ENCODE data around the gene COL19A1.

The COL19A1 gene

DNA sequence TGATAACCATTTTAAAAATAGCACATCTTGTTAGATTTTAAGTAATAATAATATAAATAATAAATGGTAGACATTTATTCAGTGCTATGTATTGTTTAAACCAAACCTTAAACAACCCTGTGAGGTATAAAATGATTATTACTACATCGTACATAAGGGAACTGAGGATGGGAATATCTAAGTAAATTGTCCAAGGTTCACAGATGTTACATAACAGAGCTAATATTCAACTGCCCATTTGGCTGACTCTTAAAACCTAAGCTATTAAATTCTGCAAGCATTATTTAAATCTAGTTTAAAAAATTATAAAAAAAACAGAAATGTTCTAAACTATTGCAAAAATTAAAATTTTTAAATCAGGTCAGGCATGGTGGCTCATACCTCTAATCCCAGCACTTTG lies 175.1 kb downstream of the COL19A1 start:
- in situ Hi-C loops (cut with MboI; ENCODE audit: low sequenced_read_pairs) = no loop called here

DNA sequence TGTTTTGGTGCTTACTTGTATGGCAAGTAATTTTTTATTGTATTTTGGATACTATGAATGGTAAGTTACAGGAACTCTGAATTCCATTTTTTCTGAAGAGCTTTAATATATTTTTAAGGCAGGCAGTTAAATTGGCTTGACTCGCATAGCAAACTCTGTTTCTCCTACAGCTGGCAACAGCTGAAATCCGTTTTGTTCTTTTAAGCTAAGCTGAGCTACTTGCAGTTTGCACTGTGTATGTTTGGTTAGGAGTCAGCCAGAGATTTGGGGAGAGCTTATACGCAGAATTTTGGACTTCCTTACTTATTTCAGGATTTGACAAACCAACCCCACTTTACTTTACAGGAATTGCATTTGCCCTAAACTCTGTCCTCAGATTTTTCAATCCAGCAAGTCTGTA lies 179.1 kb downstream of the COL19A1 start:
- in situ Hi-C loops (cut with MboI; ENCODE audit: low sequenced_read_pairs) = no loop called here

DNA sequence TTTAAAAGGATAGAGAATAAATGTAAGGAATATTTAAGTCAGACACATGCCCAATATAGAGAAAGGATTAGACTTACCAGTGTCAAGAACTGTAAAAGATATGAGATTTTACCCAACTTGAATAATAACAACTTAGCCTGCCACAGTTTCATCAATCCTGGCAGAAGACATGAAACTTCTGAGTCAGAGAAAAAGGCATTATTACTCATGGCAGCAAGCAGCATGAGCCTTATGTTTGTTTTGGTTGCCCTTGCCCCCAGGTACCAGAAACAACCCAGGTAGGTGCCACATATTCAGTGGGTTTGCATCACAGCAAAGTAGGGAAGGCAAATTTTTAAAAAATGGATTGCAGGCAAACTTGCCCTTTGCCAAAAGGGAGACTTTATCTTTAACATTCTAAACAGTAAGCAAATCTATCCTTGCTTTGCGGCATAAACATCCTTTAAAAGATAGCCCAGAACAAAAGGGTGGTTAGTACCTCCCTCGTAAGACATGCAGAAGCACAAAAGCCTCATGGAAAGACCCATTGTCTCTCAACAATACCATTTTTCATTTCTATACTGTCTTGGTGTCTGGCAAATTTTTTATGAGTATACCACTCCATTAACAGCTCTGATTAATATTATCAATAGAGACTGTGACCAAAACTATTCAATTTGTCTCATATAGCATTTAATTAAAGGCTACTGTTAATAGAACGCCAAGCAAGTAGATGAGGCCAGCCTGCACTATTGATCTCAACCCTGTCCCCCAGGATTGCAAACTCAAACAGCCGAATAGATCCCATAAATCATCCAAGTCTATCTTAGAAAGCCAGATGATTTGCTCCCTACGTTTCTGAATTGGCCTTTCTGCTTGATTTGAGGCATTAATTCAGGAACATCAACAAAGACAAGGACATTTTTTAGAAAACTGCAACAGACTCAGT lies 185.1 kb downstream of the COL19A1 start:
- in situ Hi-C loops (cut with MboI; ENCODE audit: low sequenced_read_pairs) = no loop called here

DNA sequence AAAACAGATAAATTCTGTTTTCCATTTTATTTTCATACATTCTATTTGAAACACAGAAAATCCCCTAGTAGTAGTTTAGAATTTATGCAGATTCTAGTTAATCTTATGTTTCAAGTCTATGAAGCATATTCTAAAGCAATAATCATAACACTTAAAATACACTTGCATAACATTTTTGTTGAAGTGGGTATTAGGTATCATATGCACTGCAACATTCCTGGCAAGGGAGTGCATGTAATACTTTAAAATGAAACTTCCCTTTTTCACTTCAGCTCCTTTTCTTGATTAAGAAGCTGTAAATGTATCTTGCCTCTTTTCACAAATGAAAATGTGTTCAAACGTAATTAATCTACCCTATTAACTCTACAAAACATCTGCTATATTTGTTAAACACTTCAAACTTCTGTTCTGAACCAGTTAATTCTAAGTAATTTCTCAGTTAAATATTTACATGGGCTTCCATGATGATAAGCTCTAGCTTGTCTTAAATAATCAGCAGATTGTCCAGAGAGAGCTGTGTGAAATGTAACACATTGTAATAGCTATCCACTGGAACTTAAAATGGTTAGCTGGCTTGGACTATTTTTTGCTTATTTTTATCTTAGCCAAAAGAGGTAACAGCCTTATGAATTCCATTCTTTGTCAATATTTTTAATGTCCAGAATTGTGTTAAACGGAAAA lies 192.8 kb downstream of the COL19A1 start:
- in situ Hi-C loops (cut with MboI; ENCODE audit: low sequenced_read_pairs) = no loop called here

DNA sequence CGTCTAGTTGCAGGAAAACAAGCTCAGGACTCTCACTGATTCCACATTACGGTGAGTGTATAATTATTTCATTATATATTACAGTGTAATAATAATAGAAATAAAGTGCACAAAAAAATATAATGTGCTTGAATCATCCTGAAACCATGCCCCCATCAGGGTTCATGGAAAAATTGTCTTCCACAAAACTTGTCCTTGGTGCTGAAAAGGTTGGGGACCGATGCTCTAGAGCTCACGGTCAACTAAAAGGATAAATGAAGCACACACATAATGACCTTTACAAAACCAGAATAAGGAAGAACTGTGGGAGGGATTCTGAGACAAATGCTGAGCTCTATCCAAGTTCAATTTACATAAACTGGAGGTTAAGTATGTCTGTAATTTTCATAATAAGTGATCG lies 194.3 kb downstream of the COL19A1 start:
- in situ Hi-C loops (cut with MboI; ENCODE audit: low sequenced_read_pairs) = no loop called here

DNA sequence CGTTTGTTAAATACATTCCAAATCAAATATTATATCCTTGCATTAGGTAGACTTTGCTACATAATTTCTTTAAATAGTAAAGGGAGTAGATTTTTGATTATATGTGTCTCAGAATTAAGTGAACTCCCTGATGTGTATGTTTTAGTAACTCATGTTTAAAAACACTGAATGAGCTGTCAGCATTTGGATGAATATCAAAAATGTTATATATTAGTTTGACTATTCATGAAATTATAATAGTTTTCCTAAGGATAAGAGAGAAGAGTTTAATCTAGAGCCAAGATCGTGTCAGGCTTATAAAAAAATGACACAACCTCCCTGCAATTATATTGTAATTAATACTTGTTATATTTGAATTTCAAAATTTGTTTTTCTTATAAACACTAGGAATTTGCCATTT lies 195.2 kb downstream of the COL19A1 start:
- in situ Hi-C loops (cut with MboI; ENCODE audit: low sequenced_read_pairs) = no loop called here

DNA sequence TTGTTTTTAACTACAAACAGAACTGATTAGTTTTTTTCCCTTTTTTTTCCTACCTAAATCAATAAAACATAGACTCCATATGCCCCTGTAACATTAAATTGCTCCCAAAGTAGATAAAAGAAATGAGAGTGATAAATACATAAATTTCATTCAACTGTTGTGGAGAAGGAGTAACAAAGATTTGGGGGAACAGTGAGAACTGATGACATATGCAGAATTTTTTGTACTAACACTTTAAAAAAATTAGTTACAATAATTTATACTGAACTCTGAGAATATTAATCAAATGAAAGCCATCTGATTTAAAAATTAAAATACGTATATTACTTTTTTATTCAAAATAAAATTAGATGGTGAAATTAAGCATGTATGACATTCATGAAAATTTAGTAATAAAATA lies 195.7 kb downstream of the COL19A1 start:
- in situ Hi-C loops (cut with MboI; ENCODE audit: low sequenced_read_pairs) = no loop called here

DNA sequence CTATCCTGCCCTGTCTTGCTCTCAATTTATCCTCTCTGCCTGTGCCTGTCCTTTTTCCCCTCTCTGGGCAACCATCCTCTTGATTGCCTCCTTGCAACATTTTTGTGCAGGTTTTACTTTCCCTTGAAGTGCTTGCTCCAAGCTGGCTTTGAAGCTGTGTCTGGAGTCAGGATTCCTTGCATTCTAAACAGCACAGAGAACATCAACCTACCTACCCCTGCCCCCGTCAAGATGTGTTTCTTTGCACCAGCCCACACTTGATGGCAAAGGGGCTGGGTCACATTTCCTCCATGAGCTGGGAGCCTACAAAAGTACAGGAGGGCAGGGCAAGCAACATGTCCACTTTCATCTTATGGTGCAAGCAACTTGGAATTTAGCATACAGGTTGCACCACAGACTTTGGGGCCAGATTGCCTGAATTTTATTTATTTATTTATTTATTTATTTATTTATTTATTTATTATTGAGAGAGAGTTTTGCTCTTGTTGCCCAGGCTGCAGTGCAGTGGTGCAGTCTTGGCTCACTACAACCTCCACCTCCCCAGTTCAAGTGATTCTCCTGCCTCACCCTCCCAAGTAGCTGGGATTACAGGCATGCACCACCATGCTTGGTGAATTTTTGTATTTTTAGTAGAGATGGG lies 206.3 kb downstream of the COL19A1 start:
- in situ Hi-C loops (cut with MboI; ENCODE audit: low sequenced_read_pairs) = no loop called here

DNA sequence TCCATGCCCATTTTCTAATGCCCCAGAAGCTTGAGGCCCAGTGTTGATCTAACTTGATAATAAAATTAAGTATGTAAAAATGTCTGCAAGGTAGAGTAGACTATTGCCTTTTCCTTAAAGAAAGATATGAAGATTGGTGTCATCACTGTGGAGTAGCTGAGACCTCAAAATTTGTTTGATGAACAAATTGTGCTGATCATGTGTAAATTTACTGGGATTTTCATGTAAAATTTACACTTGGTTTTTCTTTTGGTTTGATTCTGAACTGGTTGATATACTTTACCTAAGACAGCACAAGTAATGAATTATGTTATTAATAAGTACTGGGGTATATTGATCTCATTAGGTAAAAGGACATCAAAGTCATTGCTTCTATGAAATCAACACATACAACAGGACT lies 207.3 kb downstream of the COL19A1 start:
- in situ Hi-C loops (cut with MboI; ENCODE audit: low sequenced_read_pairs) = no loop called here

DNA sequence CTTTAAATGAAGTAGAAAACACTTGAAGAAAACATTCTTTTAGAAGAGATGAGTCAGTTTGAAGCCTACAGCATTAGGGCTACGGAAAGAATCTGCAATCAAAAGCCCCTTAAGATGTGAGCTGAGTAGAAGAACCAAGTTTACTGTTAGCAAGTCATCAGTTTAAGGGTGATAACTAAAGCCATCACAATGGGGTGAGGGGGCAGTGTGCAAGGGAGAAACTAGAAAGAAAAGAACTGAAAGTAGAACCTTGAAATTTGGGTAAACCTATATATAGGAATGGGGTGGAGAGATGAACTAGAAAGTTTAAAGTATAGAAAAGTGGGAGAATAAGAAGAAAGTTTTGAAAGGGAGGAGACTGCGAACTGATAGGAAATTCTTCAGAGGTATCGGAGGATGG lies 212.9 kb downstream of the COL19A1 start:
- in situ Hi-C loops (cut with MboI; ENCODE audit: low sequenced_read_pairs) = no loop called here

DNA sequence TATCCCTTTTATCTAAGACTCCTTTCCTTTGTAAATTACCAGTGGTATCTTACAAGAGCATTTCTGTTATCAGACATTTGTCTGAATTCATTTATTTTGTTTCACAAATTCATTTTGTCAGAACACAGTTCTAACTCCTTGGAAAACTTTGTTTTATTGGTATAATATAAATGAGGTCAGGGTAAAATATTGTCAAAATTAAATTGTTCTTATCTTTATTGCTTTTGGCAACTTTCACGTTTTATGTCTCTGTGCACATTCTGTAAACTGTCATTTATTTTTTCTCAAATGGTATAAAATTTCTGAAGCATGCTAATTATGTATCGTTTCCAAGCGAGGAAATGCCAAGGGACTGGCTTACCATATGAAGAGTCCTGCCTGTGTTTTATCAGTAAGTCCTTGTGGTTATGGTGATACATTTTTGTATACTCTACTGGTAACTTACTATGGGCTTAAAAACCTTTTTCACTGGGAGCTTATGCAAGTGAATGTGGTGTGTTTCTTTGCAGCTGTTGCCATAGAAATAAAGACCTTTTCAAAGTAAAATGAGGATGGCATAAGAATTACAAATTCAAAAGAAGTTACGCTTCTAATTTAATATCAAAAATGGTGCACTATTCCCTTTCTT lies 214.2 kb downstream of the COL19A1 start:
- in situ Hi-C loops (cut with MboI; ENCODE audit: low sequenced_read_pairs) = no loop called here

DNA sequence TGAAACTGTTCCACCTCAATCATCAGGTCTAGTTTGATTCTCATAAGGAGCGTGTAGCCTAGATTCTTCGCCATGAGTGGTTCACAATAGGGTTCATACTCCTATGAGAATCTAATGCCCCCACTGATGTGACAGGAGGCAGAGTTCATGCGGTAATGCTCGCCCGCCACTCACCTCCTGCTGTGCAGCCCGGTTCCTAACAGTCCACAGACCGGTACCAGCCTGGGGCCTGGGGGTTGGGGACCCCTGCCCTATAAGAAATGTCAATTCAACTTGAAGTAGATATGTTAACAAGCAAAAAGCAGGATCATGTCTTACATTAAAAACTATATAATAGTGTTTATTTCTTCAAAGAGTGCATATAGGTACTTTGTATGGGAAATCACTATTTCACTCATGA lies 216.5 kb downstream of the COL19A1 start:
- in situ Hi-C loops (cut with MboI; ENCODE audit: low sequenced_read_pairs) = no loop called here

DNA sequence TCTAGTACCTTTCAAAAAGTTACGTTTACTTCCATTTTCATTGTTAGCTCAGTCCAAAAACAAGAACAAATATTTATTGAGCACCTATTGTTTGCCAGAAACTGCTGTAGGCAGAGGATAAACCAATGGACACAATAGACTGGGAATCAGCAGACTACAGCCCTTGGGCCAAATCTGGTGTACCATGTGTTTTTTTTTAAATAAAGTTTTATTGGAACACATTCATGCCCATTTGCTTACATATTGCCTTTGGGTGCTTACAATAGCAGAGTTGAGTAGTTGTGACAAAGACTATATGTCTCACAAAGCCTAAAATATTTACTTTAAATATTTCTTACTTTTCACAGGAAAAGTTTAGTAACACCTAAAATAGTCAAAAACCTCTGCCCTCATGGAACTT lies 220.4 kb downstream of the COL19A1 start:
- in situ Hi-C loops (cut with MboI; ENCODE audit: low sequenced_read_pairs) = no loop called here

DNA sequence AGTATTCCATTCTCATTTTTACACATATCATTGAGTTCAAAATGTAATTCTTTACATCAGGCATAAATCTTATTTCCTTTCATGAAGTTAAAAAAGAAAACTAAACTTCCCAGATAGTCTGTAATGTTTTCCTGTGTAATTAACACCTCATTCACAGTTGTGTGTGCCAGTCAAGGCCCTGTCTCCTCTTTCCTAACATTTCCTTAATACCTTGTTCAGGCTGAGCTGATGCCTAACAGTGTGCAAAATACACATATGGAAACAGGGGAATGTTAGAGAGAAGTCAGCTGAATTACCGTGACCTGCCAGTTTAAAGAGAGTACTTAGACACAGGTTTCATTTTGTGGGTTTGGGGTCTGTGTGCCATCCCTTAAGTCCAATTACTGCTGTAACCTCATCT lies 227.8 kb downstream of the COL19A1 start:
- in situ Hi-C loops (cut with MboI; ENCODE audit: low sequenced_read_pairs) = no loop called here

DNA sequence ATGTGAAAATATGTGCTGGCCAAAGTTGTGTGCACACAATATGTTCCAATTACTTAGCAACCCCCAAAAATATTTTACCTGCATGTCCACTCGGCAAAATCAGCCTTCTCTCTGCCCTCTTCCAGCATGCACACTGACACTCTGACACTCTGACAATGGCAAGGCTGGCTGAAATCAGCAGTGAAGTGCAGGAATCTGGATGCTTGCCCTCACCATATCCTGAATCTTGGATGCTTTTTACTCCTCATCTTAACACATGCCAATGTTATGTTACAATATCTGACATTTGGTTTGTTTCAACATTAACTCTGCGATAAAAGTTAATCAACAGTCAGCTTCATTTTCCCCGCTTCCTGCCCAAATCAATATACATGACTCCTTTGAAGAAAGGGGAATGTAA lies 233.4 kb downstream of the COL19A1 start:
- in situ Hi-C loops (cut with MboI; ENCODE audit: low sequenced_read_pairs) = no loop called here

DNA sequence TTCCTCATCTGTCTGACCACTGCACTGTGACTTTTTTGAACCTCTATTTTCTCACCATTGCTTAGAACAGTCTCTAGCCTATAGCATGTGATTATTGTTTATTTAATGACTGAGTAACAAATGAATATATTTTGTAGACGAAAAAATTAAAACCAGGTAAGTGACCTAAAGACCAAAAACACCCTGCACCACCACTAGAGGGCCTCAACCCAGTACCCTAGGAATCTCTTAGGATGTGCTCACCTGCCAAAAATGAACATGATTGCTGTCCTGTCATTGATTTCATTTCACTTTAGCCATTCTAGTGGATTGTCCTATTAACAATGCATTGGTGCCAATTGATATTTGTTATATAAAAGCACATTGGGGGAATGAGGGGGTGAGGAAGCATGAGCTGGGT lies 237.4 kb downstream of the COL19A1 start:
- in situ Hi-C loops (cut with MboI; ENCODE audit: low sequenced_read_pairs) = no loop called here

DNA sequence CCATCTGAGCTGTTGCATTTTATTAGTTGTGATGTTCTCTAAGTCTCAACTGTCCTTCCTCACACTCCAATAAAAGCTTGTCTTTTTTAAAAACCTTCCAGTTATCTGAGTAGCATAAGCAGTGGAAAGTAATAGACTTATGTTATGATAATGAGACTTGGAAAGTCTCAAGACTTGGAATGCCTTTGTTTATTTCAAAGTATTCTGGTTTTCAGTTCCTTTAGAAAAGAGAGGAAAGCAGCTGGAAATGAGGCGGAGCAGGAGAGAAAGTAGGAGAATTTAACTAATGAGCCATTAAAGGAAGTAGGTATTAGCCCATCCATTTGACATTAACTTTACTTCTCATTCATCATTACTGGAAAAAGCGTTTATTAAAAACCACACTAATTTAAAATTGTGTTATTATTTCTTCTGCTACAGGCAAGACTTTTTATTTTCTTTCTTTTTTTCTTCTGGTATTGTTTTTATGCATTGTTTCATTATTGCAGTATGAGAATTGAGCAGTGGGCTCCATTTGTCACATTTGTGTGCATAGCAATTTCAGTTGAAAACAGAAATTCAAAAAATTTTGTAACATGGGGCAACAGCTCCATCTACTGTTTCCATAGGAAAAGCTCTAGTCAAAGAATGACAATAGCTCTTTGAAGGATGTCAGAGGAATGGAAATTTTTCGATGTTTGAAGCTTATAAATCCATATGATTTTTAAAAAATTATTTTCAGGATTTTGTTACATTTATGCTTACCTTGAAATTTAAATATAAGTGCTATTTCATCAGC lies 241.7 kb downstream of the COL19A1 start:
- in situ Hi-C loops (cut with MboI; ENCODE audit: low sequenced_read_pairs) = no loop called here

DNA sequence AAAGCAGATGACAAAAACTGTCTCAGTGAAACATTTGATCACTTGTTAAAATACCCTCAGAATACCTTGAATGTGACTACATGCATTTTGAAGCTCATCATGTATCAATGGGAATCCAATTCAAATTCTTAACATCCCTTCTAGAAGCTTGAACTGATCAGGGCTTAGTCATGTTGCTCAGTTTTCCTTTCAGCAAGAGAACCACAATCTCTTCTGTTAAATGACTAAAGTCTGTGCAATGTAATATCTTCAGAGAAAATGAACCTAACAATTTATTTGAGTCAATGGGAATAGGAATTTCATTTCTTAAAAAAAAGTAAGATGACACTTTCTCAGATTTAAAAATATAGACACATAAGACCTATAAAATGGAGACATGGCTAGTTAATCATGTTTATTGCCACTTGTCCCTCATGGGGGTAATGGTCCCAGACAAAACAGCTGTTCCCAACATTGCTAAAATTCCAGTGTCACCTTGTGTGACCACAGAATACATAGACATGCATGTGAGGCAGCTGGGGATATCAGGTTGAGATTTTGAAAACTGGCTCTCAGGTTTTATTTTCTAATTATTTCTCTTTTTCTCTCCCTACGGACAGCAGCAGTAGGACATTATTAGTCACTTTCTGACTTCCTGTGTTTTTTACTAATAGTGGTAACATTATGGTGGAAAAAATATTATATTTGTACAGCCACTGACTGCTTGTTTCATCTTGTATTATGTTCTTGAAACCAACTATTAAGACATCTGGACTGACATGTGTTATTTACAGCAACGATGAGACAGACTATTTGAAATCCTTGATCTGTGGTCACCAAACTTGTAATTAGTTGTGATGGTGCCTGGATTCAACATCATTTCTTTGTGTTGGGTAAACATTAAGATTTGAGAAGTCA lies 244.0 kb downstream of the COL19A1 start:
- in situ Hi-C loops (cut with MboI; ENCODE audit: low sequenced_read_pairs) = no loop called here

DNA sequence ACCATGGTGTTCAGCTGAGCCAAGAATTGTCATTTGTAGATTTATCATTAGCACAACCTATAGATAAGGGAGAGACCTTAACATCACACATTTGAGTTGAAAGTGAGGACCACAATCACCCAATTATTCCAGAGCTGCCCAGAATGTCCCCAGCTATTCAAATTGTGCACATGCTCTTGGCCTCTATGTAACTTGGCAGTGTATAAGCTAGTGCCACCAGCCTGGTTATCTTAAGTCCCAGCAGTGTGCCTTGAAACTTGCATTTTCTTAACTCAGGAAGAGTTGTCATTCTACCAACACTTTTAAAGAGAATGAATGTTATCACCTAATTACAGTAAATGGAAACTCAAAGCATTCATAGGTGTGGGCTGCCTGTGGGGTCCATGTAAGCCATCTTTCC lies 245.4 kb downstream of the COL19A1 start:
- in situ Hi-C loops (cut with MboI; ENCODE audit: low sequenced_read_pairs) = no loop called here

DNA sequence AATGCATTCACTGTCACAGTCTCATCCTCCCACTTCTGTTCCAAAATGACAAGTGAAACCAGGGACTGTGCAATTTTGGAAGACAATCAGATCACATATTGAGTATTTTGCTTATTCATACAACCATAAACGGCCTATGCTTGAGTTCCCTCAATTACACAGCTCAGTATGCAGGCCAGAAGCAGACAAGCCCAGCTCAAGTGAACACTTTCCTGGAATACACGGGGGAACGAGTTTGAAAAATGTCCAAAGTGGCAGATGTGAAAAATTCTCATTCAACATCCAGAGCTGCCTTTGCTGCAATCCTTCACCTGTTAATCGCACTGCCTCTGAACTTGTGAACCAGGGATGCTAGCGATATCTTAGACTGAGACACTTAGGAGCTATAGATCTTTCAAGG lies 246.4 kb downstream of the COL19A1 start:
- in situ Hi-C loops (cut with MboI; ENCODE audit: low sequenced_read_pairs) = no loop called here
